Suppressor macrophage (primary cell): ENCODE data around the gene MYO1A.
"Not testable (repeated sequence)": the region's sequence is repeated elsewhere in the genome, so short reads cannot be mapped to it uniquely, and the experiment has no call there.

Source experiments
- DNase-seq, 4 experiments: peaks; one replicate each; pipeline ENCODE4 v3.0.0-alpha.2; 2020 to 2022

The MYO1A gene

DNA sequence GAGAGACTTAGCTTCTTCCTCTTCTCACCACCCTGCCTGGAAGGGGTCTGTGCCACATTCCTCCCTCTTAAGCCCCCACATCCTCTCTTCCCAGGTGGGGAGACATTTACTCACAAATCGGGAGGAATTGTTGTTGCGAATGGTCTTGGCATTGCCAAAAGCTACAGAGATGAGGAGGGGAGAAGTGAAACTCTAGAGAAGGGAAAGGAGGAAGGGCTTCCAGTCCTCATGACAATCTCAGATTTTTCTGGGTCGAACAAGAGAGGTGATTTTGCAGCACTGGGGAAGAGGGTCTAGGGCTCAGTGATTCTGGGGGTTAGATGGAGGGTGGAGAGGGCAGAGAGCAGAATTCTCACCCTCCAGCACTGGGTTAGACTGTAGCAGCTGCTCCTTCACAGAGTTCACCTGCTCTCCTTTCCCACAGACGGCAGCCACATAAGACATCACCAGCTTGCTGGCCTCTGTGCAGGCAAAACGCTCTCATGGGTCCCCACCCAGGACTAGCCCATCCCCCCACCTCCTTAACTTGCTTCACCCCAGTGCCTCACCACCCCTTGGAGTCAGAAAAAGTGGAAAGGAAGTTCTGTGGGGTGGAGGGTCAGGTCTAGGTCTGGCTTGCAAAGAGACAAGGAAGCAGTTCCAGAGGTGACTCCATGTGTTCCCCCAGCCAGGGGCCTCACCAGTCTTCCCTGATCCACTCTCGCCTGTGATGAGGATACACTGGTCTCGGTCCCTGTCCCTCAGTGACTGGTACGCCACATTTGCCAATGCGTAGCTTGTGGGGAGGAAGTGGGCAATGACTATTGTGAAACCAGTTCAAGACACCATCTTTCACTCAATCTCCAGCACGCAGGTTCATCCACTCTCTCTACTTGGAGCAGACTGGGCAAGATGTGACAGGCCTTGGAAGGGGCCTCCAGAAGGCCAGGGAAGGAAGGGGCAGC, 2.7 kb downstream of the MYO1A start:
- DNase-seq, result peak; percentile 39 to 69 (median 64)

DNA sequence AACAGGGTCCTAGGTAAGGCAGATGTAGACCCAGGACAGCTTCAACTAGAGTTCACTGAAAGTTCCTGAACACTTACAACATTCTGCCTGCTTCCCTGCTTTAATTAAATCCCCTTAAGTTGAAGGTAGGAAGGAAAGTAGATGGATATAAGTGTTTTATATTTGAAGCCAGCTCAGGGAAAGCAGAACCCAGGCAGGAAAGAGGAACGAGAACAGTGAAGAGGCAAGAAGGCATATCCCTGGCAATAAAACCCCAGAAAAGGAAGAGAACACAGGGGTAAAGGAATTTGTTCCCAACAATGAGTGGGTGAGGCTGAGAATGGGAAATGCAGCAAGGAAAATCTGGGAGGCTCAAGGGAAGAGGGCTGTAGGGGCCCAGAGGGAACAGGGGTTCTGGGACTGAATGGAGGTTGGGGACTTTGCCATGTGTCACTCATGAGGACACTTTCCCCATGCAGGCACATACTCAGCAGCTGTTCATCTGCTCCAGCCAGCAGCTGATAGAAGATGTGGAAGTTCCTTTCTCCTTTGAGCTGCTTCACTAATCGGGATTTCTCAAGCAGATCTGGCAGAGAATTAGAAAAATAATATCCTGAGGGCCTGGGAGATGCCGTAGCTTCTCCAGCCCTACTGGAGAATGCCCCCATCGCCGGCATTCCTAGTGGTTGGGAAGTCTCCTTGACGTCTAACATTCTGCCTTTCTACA, 3.7 kb downstream of the MYO1A start:
- peak; percentile 38 to 63 (median 57) for DNase-seq

DNA sequence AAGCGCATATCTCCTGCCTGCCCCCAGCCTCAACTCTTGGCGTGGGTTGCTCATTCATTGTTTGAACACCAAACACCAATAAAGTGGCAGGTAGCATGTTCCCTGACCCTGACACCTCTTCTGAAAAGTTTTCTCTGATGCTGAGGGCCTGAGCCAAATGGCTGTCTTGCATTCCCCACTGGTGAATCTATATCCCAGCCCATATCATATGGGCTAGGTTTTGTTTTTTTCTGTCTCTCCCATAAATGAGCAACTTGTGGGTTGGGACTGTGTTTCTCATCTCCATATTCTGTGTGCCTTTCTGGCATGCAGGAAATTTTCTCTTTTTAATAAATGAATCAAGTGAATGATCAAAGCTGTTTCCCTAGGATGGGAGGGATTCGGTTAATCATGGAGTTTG, 5.0 kb downstream of the MYO1A start:
- DNase-seq, result no peak

DNA sequence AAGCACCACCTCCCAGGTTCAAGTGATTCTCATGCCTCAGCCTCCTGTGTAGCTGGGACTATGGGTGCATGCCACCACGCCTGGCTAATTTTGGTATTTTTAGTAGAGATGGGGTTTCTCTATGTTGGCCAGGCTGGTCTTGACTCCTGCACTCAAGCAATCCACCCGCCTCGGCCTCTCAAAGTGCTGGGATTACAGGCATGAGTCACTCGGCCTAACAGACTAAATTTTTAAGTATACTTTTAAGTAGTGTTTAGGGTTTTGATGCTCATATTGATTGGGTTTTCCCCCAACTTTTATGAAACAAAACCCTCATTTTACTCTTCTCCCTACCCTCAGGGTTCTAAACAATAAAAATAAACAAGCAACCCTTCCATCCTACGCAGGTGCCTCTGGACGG, 5.5 kb downstream of the MYO1A start:
- no peak for DNase-seq

DNA sequence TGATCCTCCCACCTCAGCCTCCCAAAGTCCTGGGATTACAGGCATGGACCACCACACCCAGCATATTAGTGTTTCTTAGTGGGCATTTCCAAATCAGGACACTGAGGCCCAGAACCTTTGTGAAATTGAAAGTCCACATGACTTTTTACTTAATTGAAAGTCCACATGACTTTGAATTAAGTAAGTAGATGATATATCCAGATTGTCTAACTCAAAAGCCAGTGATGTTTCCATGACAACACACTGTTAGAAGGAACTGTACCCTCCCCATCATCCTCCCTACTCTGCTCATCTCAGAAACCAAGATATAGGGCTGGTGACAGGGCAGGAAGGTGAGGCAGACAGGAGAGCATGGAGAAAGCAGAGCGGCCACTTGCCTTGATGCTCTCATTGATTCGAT, 7.2 kb downstream of the MYO1A start:
- DNase-seq, result no peak

DNA sequence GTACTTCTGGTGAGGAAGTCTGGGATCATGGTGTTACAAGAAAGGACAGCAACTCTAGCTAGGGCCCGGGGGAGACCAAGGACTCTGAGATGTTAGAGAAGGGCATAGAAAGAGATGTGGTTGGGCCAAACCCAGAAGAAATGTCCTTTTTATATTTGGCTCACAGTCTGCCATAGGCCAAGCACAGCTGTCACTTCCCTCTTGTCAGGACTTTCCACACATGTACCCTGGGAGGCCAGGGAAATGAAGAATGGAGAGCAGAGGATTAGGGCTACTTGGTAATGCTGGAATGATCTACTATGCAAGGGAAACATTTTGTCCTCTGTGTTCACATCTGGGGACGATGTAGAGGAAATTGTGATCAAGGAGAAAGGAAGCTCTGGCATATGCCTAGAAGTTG, 9.2 kb downstream of the MYO1A start:
- DNase-seq, result peak; percentile 10 to 37 (median 26)

DNA sequence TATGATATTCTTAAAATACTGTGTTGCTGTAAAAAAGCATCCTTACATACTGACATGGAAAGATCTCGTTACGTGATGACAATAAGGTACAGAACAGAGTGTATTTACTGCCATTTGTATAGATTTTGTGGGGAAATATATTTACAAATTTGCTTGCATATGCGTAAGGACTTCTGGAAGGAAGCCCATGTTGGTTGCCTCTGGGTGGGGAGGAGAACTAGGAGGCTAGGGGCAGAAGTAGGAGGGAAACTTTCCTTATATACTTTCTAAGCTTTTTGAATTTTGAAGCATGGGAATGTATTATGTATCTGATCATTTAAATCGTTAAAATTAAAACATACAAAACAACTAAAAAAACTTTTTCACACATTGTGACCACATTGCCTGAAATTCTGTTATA, 9.7 kb downstream of the MYO1A start:
- no peak for DNase-seq

DNA sequence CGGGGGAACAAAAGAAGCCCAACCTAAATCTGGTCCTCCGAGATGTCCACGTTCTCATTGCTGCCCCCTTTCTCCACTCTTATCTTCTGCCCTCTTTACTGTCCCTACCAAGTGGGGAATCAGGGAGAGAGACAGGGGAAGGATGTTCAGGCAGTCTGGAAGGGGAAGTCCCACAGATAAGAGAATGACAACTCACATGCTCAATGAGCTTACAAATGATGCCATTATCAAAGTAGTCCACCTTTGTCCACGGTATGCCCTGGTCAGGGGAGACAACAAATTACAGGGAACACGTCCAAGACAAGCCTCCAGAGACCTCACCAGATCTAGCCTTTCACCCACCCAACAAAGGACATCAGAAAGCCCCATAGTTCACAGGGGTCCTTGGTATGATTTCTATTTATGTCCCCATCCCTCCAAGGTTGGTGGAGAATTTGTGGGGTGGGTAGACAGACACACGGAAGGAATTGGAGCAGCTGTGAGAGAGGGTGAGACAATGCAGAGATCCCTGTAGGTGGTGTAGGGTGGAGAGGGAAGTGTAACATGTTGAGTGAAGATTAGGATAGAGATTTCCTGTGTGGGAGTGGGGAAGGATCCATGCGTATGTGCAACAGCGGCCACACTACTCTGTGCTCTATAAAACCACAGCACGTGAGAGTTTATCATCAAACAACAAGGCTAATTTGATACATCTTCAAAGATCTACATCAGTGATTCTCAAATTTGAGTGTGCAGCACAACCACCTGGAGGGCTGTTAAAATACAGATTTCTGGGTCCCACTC, 10.7 kb downstream of the MYO1A start:
- peak; percentile 9 to 56 (median 52) for DNase-seq

DNA sequence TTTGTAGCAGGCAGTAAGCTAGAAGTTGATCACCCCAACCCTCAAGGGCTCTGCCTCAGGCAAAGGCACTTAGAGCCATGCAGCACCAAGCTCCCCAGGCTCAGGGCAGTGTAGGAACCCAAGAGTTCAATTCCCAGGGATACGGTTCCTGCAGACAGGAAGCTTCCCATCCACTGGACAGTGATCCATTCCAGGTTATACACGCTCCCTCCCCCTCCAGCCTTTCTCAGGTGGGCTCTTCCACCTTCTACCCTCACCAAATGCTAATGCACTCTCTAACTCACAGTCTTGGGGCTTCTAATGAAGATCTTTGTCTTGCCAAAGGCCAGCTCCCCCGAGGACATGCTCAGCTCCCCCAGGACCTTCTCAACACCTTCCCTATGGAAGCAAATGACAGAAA, 12.7 kb downstream of the MYO1A start:
- no peak for DNase-seq

DNA sequence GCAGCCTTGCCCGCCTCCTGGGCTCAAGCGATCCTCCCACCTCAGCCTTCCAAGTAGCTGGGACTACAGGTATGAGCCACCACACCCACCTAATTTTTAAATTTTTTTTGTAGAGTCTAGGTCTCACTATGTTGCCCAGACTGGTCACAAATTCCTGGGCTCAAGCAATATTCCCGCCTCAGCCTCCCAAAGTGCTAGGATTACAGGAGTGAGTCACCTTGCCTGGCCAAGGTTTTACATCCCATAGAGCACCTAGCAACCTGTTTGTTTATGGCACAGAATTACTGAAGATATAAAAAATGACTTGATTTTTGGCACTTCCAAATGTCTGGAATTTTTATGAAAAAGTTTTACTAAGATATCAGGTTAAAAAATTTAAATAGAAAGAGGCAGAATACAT, 16.5 kb downstream of the MYO1A start:
- no peak for DNase-seq

DNA sequence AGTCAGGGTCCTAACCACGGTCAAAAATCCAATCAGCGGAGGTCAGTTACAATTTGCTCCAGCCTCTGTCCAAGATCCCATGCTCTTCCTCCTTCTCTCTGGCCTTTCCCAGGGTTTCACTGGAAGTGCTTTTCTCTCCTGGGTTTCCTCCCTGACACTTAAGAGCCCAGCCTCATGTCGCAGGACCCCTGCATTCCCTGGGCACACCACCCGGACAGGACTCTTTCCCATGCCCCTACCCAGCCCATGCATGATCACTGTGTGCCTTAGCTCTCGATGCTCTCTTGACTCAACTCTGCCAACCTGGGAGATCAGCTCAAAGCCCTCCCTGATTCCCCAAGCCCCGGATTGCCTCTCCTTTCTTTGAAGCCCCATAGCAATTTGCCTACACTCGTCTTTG, 18.1 kb downstream of the MYO1A start:
- DNase-seq, result no peak

DNA sequence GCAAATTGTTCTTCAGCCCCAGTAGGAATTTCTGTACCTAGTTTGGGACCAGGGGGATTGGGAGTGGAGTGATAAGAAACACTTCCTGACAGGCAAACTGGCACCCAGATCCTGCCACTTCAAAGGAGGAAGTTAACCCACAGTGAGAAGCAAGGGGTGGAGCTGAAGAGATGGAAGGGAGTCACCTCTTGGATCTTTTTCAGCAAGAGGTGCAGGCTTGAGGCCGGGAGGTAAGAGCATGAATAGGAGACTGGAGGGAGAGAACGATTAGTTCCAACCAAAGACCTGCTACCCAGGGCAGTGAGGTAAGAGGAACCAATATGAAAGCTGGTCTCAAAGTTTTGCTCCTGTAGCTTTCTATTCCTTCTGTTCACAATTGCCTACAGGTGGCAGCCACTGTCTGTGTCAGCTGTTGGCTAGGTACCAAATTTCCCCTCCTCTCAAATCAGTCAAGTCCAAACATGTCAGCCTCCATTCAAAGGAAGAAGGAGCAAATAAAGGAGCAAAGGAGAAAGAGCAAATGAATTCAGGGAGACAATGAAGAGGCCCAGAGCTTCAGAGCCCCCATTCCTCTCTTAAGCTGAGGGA, 18.7 kb downstream of the MYO1A start:
- peak; percentile 34 to 62 (median 56) for DNase-seq

DNA sequence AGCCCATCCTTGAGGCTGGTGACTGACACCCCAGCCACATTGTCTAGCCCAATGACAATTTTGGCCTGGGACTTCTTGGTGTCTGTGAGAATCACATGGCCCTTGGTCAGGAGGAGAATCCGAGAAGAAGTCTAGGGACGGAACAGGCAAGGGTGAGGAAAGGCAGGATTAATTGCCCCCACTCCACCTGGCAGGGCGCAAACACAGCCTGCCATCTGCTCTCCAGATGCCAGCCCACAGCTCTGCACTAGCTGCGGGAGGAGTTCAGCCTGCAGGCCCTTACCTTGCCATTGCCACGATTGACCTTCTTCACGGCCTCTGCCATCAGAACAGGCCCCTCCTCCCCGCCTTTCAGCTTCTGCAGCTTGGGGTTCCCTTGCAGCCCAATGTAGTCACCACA, 20.5 kb downstream of the MYO1A start:
- no peak for DNase-seq

DNA sequence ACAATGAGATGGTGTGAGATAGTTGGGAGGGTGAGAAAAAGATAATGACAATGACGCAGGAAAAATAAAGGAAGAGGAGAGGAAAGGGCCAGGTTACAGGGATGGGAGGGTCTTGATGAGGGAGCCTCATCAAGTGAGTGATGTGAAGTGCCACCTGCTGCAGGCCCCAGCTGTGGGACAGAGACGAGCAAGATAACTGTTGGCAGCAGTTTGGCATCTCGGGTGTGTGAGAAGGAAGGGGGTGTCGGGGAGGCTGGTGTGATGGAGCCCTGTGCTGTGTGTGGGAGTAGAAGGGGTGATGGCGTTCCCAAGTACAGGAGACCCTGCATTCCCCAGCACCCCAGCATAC, 22.1 kb downstream of the MYO1A start:
- DNase-seq, result no peak

DNA sequence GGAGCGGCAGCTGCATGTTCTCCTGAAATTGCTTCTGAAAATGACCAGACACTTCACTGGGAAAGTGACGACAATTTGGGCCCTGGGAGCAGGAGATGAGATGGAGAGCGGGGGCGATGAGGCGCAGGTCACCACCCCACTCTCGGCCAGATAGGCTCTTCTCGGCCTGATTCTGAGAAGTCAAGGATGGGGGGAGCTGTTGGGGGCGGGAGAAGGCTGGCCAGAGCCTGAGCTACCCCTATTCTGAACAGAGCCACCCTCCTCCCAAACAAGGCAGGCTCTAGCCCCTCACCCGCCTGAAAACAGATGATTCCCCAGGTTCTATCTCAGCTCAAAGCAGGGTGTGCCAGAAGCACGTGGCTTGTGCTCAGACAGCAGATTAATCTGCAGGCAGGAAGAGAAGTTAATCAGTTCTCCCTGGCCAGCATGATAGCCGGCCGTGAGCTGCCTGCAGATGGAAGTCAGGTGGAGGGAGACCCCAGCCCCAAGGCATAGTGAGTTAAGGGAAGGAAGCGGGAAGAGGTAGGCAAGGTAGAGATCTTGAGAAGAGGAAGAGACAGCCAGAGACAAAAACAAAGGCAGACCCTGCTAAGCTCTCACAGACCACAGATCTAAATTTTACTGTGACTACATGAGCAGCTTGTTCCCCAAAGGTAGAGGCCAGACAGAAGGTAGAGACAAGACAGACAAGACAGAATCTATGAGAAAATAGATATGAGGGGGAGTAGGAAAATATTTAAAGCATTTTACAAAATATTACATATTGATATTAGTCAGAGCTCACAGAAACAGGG, 22.7 kb downstream of the MYO1A start:
- DNase-seq, result no peak

DNA sequence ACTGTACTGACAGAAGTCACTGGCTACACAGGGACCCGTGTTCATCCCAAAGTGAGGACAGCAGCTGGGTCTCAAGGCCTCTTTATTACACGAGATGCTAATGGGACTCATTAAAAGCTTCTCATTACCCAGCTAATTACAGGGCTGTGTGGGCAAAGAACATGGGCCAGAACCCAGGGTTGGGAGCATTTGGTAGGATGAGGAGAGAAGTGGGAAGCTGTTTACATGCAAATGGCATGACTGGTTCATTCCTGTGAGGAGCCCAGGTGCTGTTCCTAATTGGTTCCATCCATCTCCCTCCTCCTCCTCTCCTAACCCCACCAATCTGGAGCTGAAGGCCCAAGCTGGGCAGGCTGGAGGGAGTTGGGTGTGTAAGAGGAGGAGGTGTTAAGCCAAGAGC, 24.7 kb downstream of the MYO1A start:
- no peak for DNase-seq

DNA sequence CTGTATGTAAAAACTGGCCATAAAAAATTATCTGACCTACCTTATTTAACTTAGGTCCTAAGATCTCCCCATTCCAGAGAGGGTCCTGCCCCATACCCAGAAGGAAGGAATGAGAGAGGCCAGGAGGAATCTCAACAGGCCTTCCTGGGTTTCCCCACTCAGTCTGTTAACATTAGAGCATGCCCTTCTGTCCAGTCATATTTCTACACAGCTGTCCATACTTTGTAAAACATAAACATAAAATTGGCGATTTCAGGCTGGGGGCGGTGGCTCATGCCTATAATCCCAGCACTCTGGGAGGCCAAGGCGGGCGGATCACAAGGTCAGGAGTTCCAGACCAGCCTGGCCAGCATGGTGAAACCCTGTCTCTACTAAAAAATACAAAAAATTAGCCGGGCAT, 27.6 kb downstream of the MYO1A start:
- not testable (repeated sequence) for DNase-seq

DNA sequence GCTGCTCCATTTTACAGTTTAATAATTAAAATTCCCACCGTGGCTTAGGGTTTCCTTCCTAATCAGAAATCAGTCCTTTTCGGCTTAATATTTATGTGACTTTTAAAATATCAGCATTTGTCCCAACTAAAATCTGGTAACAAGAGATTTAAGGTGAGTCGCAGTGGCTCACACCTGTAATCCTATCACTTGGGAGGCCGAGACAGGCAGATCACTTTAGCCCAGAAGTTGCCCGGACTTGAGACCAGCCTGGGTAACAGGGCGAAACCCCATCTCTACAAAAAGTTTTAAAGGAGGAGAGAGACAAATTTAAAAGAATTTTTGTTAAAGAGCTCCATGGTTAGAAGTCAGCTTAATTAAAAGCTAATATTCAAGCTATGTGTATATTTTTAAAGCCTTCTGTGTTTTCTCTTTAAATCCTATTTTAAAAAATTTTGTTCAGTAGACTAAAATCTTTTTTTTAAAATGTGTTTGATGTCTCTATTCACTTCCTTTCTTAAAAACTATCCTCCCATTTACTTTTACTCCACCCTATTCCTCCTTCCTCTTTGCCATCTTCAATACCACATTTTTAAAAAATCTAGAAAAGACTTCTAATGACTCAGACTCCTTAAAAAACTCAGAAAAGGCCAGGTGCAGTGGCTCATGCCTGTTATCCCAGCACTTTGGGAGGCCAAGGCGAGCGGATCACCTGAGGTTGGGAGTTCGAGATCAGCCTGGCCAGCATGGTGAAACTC, 29.8 kb downstream of the MYO1A start:
- DNase-seq, result no peak

DNA sequence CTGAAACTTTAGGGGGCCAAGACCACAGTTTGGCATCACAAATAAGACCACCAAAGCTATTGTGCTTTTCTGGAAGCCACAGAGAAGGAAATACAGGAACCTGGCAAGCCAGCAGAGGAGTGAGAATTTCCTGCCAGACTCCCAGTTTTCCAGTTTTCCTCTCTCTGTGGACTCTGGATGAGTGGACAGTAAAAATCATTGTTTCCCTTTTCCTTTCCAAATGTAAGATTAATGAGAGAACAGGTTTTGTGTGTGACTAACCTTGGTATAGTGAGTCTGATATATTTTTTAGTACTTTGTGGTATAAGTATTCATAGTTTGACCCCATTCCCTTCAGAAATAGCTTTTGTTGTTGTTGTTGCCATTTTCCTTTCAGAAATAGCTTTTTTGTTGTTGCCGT, 31.0 kb downstream of the MYO1A start:
- DNase-seq, result no peak

DNA sequence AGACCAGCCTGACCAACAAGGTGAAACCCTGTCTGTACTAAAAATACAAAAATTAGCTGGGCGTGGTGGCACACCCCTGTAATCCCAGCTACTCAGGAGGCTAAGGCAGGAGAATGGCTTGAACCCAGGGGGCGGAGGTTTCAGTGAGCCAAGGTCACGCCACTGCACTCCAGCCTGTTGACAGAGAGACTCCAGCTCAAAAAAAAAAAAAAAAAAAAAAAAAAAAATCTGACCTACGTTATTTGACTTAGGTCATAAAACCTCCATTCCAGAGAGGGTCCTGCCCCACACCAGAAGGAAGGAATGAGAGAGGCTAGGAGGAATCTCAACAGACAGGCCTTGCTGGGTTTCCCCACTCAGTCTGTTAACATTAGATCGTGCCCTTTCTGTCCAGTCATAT, 31.6 kb downstream of the MYO1A start:
- not testable (repeated sequence) for DNase-seq

DNA sequence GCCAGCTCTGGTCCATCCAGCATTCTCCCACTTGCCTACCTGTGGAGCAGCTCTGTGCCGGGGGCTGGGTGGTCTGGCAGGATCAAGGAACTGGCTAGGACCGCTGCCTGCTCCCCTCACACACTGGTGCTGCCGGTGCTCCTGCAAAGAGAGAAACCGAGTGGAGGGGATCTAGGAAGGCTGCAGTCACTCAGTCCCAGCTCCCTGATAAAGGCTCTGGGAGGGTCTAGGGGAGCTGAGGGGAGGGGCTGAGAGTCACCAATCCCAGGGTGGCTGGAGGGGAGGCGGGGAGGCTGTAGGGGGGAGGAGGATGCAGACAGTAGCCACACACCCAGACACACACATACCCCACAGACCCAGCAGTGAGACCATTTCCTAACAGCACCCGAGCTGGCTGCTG, 33.6 kb downstream of the MYO1A start, which contains the start of gene TAC3:
Gene TAC3 (minus strand): TSS at position 182 of the 400 bp plus-strand sequence. CDS start 732 bp downstream, outside the sequence.
- no peak for DNase-seq
